NOMO-1 (cell line): ENCODE data around the gene HDAC8.

Experiments used
- DNase-seq, 2 experiments: peaks; one replicate each; lab custom pipeline; 2025; ENCODE audit not compliant: unreplicated experiment in 2 of 2; lab: John Stamatoyannopoulos, UW

The HDAC8 gene

DNA sequence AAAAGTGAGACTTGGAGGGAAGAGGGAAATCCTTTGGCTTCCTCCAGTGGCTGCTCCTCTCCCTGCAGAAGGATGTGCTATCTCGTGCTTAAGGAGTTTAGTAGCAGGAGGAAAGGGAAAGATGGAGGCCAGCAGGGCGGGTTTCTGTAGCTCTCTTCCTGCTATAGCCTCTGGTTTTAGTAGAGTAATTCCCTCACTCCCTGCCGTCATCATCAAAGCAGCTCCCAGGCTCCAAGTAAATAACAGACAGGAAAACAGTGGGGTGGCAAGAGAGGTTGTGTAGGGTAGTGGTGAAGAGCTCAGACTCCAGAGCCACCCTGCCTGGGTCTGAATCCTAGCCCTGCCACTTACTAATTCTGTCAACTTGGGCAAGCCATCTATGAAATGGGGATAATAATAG lies 185.4 kb downstream of the HDAC8 start:
- DNase-seq: no peak

DNA sequence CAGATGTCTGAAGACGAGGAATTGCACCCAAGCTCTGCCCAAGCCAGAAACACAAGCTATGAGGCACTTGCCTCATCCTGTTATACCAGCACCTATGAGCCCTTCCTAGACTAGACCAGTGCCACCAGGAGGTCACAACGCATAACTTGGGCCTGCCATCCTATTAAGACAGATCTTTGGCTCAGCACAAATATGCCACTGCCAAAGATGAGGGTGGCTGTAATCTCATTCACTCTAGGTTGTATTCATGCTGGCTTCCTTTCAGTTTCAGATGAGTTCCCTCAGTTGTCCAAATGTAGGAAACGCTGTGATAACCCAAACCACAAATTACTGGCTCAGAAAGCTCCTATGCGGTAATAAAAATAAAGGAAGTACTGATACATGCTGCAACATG lies 190.4 kb downstream of the HDAC8 start:
- peak; percentile 71 to 92 for DNase-seq

DNA sequence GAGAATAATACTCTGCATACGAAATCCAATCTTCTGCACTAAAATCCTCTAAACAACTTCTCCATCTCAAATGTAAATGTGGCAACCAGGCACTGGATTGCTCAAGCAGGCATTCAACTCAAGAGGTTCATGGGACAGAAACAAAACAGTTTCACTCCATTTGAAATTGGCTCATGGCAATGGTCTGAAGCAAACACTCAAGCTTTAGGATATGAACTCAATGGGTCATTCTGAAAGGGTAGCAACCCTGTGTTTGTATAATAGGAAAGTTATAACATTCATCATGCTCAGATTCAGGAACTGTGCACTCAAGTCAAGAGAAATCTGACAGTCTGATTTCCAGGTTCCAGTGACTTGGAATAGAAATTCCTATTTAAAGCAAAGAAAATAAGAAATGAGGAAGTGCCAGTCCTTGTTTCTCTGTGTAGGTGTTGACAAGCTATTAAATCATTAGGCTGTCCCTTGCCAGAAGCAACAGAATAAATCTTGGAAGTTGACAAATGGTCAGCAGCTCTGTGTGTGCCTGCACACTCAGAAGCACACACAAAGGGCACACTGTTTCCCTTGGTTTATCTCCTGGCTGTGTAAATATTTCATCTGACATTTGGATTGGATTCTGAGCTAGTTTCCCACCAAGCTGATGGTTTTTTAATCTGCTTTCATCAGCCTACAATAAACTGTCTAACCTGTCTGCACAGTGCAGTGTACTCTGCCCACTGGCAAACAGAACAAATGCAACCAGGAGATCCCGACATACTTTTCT lies 191.0 kb downstream of the HDAC8 start:
- peak in 1 of 2 experiments; percentile 43 for DNase-seq

DNA sequence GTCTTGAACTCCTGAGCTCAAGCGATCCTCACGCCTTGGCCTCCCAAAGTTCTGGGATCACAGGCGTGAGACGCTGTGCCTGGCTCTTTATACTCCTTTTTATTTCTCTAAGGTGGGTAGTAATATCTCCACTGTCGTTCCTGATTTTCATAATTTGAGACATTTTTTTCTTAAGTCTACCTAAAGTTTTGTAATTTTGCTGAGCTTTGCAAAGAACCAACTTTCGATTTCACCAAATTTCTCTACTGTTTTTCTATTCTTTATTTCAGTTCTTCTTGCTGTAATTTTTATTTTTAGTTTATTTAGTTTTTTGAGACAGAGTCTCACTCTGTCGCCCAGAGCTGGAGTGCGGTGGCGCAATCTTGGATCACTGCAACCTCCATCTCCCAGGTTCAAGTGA lies 196.5 kb downstream of the HDAC8 start:
- DNase-seq: no peak

DNA sequence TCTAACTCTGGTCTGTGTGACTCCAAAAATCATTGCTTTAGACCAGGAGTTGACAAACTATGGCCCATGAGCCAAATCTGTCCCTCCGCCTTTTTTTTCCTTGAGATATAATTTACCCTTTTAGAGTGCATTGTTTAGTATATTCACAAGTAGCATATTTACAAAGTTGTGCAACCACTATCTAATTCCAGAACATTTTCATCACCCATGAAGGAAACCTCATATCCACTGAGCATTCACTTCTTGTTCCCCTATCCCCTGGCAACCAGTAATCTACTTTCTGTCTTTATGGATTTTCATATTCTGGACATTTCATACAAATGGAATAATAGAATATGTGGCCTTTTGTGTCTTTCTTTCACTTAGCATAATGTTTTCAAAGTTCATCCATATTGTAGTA lies 199.5 kb downstream of the HDAC8 start:
- DNase-seq: no peak

DNA sequence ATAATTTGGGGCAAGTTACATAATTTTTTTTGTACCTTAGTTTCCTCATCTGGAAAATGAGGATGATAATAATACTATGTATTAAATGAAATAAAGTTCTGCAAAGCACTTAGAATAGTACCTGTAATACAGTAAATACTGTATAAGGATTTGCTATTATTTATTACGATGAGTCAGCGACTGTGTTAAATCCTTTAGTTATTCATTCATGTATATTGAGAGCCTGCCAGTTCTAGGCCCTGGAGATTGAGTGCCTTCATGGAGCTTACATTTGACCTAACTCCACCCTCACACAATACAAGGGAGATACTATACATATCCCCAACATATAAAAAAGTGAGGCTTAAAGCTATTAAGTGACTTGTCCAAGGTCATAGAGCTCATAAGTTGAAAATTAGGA lies 199.9 kb downstream of the HDAC8 start:
- no peak for DNase-seq

DNA sequence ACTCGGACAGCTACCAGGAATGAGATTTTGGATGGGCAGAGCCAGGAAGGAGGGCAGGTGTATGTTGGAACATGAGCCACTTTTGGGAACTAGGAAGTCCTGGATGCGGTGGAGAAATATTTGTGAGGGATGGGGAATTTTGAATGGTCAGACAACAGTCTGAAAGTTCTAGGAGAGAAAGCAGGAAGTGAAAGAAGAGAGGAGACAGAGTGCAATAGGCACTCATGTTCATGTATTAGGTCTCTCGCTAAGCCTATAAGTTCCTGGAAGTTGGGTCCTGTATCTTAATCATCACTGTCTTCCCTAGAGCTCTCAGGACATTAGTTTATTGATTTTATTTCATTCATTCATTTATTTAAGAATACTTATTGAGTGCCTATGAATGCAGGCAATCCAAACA lies 201.2 kb downstream of the HDAC8 start:
- peak in 1 of 2 experiments; percentile 27 for DNase-seq

DNA sequence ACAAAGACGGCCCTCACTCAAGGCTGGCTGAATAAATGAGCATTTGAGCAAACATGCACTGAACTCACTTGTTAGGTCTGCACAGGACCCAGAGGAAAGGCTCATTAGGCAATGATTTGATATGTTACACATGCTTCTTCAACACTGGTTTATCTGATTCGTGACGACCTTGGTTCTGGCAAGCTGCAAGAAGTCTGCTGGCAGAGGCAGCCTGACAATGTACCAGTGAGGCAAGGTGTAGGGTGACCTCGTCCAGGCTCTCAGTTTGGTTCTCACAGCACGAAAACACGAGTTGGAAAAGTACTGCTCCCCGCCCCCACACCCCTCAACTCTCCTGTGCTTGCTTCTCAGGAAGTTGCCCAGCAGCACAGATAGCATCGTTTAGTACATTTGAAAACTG lies 203.8 kb downstream of the HDAC8 start:
- no peak for DNase-seq

DNA sequence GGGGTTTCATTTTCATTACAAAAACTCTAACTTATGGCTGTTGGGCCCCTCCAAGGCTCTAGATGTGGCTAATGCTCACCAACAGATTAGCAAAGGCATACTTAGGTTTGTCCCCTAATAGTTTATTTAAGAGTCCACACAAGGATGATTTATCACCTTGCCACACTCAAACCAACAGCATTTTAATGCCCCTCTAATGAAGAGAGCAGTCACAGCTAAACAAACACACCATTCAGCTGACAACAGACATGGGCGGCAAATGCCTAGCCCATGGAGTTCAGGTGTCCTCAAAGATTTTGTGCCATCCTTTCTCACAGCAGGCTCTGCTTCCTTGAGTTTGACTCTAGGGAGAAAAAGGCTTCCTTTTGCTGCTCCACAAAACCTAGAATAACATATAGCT lies 205.1 kb downstream of the HDAC8 start:
- no peak for DNase-seq

DNA sequence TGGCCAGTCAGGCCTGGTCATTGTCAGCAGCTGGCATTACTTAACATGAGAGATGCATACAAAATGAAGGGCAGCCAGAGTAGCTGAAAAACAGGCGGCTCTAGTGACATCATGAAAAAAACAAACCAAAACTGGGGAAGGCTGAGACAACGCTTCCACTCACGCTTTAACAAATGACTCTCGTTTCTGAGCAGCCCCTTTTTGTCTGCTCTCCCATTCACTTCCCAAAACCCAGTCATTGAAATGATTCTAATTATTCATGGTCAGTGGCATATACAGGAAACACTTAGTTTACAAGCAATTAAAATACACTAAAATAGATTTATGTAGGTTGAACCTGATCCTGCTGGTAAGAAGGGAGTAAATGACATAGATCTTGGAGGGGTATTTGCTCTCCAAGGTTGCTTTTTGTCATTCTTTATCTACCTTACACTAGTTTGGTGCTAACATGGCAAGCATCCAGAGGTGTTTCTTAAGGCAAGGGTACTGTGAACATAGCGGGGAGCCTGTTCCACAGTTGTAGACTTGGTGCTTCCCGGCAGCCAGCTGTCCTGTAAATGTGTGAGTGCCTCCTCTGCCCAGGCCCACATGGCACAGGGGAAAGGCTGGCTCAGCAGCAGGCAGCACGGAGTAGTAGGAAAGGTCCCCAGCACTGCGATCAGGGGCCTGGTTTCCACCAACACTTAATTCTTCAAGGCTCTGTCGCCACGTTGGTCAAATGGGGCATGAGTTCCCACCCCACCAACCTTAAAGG lies 205.8 kb downstream of the HDAC8 start:
- DNase-seq: no peak

DNA sequence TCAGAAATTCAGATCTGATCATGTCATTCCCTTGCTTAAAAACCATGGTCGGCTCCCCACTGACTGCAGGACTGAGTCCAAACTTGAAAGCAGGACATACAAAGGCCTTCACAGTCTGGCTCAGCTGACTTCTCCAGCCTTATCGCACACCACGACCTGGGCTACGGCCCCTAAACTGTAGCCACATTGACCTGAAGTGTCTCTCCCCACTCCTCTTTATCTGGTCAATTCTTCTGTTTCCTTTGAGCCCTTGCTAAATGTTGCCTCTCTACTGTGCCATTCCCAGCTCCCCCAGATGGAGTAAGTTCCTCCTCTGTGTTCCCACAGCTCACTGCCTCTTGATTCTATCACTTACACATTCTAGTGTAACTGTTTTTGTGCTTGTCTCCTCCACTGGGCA lies 206.5 kb downstream of the HDAC8 start:
- no peak for DNase-seq

DNA sequence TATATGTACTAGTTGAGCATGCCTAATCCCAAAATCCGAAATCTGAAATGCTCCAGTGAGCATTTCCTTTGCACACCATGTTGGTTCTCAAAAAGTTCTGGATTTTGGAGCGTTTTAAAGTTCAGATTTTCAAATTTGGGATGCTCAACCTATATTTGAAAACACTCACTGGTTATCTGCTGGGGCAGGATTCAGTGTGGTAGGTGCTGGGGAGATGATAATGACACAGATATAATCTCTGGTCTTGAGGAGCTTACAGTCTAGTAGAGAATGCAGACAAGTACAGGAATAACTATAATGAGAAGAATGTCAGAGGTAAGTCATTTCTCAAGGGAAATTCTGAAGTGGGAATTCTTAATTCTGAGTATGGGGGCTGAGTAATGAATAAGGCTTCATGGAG lies 207.5 kb downstream of the HDAC8 start:
- DNase-seq: no peak

DNA sequence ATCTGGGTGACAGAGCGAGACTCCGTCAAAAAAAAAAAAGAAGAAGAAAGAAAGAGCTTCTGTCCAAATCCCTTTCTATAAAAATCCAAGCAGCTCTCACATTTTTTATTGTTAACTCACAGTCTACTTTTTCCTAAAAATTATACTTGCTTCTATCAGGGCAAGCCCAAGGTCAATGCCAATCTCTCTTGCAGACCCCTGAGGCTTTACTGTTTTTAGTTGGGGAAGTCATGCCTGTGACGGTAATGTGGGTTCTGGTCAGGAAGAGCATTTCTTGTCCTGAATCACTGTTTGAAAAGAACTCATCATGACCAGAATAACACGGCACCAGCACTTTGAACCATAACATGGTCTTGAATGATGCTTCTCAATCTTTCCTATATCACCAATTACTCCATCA lies 212.3 kb downstream of the HDAC8 start:
- no peak for DNase-seq

DNA sequence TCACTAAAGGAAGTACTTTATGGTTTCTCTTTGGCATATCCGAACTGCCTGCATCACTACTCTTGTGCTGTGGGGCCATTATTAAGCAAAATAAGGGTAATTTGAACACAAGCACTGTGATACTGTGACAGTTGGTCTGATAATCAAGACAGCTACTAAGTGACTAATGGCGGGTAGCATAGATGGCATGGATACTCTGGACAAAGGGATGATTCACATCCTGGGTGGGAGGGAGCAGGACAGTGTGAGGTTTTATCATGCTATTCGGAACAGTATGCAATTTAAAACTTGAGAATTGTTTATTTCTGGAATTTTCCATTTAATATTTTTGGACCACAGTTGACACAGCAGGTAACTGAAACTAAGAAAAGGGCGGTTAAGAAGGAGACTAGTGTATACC lies 214.3 kb downstream of the HDAC8 start:
- no peak for DNase-seq

DNA sequence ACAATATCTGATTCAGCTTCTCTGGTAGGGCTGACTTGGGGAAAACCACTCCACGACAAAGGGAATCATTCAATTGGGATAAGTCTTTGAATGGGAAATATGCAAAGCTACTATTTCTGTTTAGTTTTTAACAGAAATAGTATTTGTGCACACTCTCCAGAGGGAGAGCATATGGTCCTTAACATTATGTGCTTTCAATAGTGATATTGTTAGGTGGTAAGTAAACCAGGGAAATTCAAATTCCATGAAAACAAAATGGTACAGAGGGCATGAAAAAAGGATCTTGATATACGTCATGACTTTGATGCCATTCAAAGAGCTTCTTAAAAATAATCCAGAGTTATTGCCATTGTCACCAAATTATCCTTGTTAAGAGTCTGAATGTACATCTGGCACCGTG lies 219.9 kb downstream of the HDAC8 start:
- no peak for DNase-seq

DNA sequence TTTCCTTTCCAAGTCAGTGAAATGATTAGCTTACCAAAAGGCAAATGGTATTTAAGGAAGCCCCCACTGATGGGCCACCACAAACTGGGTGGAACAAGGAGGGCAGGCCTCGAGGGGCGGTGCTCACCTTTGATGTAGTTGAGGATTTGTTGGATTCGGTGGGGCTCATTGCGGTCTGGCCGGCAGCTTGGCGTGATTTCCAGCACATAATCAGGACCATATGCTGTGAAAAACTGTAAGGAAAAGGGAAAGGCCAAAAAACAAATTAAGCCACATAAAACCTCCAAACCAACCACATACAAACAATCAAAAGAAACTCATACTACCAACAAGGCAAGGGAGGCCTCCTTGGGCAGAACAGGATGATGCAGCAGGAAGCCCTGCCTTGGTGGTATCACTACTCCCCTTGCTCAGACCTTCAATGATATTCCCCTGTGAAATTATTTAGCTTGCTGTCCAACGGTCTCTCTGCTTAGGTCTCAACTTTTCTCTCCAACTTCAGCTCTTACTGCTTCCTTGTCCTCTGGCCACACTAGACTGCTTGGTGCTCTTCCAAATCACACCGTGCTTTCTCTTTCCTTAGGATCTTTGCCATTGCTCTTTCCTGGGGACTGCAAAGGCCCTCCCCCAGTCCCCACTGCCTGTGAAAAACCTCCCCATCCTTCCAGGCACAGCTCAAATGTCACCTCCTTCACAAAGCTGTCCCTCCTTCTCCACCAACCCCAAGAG lies 220.9 kb downstream of the HDAC8 start:
- no peak for DNase-seq

DNA sequence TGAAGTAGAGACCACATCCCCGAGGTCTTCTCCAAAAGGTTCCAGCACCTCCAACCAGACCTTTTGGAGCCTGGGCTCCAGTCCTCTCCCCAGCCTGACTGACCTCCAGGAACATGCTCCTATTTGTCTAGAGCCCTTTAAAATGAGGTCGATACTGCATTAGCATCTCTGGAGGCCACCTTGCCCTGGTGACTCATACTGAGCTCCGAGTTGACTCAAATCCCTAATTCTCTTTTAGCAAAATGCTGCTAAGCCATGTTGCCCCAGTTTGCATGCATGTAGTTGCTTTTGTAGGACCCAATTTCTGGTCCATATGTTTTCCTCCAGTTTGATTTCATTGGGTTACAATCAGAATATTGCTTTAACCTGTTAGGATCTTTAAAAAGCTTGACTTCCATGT lies 223.5 kb downstream of the HDAC8 start:
- no peak for DNase-seq

DNA sequence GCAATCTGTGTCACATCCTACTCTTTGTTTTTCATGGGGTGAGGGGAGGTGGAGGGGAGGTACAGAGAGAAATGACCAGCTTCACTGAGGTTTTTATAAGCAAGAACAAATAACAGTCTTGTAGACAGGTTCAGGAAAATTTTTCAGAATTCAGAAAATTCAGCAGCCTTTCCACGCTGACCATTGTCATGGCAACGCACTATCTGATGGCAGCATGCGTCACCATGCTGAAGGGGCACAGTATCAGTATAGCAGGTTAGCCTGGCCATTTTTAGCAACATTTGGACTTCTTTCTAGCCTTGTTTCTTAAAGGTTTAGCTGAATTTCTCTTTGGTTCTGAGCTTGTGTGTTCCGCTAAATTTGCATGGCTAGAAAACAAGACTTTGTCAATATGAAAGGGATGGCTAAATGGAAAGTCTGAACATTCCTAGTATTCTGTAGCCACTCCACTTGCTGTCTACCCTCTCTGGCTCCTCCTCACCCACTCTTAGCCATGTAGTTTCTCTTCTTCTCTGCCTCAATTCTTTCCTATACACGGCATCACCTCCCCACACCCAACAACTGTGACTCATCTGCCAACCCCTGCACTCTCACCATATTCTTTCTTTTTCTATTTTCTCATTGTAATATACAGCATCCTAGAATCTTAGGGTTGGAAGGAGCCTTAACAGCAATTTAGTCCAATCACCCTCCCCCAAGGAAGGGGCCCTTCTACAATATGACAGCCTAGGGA lies 224.2 kb downstream of the HDAC8 start:
- DNase-seq: no peak

DNA sequence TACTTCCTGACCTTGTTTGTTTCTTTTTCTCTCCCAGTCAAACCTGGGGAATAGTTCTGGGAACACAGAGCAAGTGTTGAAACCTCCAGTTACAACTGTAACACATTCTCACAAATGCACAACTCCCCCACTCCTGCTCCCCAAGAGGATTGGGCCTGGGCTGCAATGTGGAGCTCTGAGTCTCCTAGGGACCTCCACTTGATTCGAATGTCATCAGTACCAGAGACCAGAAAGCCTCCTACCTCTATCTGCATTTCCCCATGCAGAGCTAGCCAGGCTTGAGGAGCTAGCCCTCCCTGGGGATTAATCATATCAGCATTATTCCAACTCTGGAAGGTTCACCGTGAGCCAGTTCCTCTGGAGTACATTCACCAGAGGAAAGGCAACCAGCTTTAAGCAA lies 225.3 kb downstream of the HDAC8 start:
- no peak for DNase-seq

DNA sequence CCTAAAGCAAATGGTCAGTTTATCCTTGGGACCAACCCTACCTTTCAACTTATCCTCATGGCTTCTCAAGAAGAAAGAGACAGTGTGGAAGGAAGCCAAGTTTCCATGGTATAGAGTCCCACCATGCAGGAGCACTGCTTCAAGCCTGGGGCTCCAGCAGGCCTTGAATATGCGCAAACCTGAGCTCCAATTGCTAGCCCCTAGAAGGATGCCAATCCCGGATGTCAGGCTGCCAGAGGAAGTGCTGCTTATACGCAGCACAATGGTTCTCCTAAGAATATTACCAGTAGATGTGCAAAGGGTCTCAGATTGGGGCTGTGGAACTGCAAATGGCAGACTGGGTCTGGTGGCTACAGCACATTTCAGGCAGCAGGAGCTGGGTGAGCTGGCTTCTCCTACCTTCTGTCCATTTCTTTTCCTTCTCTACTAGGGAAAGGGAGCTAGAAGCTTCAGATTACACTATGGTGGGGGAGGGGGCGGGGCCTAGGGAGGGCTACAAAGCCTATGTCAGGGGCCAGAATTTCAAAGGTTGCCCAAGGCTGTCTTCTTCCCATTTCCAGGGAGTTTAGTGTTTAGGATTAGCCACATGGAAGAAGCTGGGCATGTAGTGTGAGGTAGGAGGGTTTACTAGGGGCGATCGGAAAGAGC lies 226.2 kb downstream of the HDAC8 start:
- DNase-seq: no peak

DNA sequence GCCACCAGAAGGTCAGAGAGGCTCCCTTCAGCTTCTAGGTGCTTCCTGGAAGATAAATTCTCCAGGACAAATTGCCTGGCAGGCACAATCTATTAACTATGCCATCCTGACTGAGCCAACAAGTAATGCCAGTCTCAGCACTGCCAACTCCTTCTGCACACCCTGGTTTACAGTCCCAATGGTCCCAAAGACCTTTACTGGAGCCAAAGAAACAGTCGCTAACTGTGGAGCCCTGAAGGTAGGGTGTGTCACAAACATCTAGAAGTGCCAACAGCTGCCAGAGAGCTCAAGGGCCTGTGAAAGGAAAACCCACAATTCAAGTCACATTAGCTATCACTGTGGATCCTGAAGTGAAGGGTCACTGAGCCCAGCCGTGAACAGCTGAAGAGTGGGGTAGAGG lies 232.0 kb downstream of the HDAC8 start:
- DNase-seq: no peak
